Gastrocnemius medialis (tissue), 4 donors: Measurements from ENCODE around the gene GALNT18.

Experiments
- POLR2A ChIP-seq, 2 donors: fragments of 450-650 bp; IDR thresholded peaks; one replicate each; pipeline ENCODE4 v1.6.1; 2017; ENCODE audit warnings: antibody characterized with exemption in 2 of 2, mild to moderate bottlenecking in 2 of 2, moderate library complexity in 2 of 2
- TF ChIP-seq, protein P1 (sequence below), 5 experiments: fragments of 450-650 bp in 3 of 5; fragments of 200-600 bp in 2 of 5; sonication (generic) in 2 of 5; IDR thresholded peaks in 4 of 5; conservative IDR thresholded peaks in 1 of 5; 1 replicate in 4 of 5; 2 replicates in 1 of 5; pipeline ENCODE4 v1.5.1; 2016 to 2019; ENCODE audit warnings: antibody characterized with exemption in 5 of 5, mild to moderate bottlenecking in 3 of 5, moderate library complexity in 3 of 5

- TF ChIP-seq, protein P1, sequence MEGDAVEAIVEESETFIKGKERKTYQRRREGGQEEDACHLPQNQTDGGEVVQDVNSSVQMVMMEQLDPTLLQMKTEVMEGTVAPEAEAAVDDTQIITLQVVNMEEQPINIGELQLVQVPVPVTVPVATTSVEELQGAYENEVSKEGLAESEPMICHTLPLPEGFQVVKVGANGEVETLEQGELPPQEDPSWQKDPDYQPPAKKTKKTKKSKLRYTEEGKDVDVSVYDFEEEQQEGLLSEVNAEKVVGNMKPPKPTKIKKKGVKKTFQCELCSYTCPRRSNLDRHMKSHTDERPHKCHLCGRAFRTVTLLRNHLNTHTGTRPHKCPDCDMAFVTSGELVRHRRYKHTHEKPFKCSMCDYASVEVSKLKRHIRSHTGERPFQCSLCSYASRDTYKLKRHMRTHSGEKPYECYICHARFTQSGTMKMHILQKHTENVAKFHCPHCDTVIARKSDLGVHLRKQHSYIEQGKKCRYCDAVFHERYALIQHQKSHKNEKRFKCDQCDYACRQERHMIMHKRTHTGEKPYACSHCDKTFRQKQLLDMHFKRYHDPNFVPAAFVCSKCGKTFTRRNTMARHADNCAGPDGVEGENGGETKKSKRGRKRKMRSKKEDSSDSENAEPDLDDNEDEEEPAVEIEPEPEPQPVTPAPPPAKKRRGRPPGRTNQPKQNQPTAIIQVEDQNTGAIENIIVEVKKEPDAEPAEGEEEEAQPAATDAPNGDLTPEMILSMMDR (IDR thresholded peaks at IDR 0.05 in 4 of 5, conservative IDR thresholded peaks at IDR 0.05 in 1 of 5) = no peak
- no peak for TF ChIP-seq POLR2A (IDR thresholded peaks at IDR 0.05)
These were observed 119.4 kb downstream of the GALNT18 start for GRCh38 chr11:11502263-11502861.
